NCI-H526 treated with DMSO at 0.1 percent for 48 hours (cell line): ENCODE measurements around the gene SEMA4F.

ENCODE experiments used
- DNase-seq: peaks from one replicate; lab custom pipeline; 2025; lab: John Stamatoyannopoulos, UW

The SEMA4F gene

DNA sequence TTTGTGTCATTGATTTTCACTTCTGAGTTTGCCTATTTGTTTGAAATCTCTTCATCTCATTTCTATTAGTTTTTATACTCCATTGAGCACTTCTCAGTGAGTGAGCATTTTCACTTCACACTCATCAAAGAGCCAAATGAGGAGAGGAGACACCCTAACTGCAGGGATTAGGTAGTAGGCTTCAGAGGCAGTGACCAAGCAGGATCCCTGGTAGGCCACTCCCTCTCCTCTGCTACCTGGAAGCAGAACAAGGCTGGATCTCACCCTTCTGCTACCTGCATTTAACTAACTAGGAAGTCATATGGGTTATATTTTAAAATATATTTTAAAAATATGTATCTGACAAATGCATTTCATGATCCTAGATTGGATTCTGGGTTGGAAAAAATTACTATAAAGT is 52.7 kb downstream of the SEMA4F start:
- DNase-seq, result no peak

DNA sequence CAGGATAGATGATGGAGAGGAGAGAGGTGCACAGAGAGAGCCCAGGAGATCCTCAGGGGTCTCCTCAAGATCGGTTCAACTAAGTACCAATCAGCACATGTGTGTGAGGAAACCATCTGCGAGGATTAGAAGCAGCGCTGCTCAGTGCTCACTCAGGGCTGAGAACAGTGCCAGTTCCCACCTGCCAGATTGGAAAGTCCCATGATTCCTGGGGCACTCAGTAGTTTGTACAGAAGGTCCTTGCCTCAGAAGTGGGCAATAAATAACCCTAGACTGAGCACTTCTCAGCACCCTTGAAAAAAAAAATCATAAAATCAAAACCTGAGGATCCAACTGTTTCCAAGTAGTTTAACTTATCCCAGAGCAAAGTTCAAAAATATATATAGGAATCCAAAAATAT is 53.8 kb downstream of the SEMA4F start:
- DNase-seq, result no peak

DNA sequence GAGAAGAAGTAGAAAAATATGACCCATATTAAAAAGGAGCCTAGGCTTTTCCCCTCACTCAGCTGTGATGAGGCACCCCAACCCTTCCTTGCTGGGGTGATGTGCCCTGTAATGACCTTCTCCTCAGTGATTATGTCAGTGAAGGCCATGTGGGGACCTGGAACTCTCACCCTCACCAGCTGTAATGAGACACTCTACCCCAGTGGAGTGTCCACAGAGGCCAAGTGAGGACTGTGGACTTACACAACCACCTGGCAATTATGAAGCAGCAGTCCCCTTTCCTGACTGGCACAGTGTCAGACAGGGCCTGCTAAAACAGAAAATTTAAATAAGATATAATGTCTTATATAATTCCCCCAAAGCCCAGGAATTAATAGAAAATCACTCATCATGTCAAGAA is 54.2 kb downstream of the SEMA4F start:
- no peak for DNase-seq

- no peak for DNase-seq
Measured at GRCh38 chr2:74708883-74709282, 54.8 kb downstream of the SEMA4F start.

DNA sequence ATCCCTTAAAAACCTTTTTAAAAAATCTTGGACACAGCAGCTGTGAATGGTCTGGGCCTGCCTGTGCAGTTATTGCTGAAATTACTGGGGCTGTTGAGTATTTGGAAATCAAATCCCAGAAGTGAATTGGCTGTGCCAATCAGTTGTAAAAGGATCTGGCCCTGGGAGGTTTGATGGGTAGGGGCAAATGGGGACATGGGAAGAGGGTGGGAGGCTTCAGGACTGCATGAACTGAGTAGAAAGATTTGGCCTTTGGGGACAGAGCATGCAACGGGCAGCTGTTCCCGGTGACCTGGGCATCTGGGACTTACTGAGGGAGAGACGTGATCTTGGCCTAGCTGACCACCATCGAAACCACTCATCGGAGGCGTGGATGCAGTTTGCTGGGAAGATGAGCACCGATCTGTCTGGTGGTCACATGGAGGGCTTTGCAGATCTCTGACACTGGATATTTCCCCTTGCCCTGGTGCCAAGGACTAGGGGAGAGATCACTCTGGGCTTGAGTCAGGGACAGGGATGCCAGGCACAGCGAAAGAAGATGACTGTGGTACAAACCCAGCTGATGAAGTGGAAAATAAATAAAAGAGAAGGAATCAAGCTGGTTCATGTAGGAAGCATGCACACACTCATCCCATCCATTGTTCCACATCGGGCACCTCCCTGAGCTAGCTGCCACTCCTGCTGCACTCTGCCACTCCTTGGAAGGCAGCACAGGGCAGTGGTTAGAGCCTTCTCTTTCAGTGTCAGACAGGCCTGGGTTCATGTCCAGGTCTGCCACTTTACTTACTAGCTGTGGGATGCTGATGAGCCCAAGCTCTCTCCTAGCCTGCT is 58.4 kb downstream of the SEMA4F start:
- DNase-seq, result no peak

- DNase-seq, result no peak
Measured at GRCh38 chr2:74714691-74715080, 60.6 kb downstream of the SEMA4F start.

DNA sequence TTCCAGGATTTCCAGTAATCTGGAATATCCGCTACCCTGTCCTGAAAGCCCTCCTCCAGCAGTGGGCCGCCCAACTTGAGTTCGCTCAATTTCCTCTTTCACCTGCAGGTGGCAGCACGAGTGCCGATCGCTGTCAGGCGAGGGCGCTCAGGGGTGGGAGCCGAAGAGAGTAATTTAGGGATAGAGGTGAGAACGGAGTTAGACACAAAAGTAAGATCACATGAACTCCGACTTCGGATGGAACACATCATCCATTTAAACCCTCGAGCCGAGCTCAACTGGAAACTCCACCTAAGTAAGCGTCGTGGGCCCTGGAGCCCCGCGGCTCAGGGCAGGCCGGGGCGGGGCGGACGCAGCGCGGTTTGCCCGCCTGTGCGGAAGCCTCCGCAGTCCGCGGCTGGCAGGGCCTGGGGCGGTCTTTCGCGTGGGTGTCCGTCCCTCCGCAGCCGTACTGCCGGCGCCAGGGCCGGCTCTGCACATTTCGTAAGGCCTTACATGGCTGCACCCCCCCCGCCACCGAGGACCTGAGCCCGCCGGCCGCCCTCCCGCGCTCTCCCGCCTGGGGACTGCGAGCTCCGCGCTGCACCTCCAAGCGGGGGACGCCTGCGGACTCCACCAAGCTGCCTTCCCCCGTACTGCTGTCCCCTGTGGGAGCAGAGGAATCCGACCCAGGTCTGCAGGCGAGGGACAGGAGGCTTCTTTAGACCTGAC is 61.2 kb downstream of the SEMA4F start:
- DNase-seq, result peak; percentile 71

DNA sequence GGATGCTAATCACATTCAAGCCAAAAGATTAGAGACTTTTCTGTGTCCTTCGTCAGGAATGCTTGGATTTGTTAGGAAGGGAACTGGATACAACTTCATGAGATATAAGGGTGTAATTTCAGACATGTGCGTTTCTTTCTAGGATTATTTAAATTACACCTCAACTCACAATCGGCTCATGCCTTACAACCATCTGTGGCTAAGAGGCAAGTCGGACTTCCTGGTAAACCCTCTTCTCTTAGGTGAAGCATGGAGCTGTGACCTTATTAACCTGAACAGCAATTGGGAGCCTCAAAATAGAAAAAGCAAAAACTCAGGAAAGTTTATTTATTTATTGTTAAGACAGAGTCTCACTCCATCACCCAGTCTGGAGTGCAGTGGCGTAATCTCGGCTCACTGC is 61.8 kb downstream of the SEMA4F start:
- DNase-seq, result no peak

- DNase-seq, result no peak
Measured at GRCh38 chr2:74719066-74719465, 65.0 kb downstream of the SEMA4F start.

GRCh38 chr2:74721316-74721715 is 67.3 kb downstream of the SEMA4F start:
- no peak for DNase-seq

DNA sequence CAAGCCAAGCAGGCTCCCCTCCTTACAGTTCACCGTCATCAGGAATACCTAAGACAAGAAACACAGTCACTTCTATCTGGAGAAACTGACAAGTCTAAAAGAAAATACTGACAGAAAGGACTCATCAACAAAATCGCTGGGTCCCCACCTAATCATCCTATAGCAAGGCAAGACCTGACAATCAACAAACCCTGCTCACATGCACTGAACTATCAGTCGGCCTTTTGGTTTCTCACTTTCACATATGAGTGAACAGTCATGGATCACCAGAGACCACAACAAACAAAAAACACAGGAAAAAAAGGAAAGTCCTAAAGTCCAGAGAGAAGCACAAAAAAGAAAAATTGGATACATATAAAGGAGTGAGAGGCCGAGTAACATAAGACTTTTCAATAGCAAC is 70.4 kb downstream of the SEMA4F start:
- no peak for DNase-seq

DNA sequence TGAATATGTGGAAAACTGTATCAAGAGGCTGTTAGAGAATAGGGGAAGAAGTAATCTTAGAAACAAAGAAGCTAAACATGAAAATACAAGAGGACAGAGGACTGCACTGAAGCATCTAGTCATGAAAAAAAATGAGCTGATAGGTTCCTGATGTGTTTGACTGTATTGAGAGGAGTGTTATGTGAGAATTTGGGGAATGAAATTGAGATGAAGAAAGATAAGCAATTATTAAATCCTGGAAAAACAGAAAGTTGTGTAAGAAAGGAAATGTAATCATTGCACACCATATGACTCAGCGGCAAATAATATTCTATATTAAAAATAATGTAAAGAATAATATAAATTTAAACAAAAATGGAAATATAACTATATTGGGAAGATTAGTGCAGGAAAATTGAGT is 71.2 kb downstream of the SEMA4F start:
- no peak for DNase-seq

DNA sequence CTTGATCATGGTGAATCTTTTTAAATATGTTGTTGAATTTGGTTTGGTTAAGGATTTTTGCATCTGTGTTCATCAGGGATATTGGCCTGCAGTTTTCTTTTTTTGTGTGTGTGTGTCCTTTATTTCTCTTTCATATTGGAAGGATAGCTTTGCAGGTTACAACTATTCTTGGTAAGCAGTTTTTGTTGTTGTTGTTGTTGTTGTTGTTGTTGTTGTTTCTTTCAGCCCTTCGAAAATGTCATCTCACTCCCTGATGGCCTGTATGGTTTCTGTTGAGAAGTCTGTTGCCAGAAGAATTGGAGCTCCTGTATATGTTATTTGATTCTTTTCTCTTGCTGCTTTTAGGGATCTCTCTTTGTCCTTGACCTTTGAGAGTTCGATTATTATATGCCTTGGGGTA is 74.8 kb downstream of the SEMA4F start:
- DNase-seq, result no peak

DNA sequence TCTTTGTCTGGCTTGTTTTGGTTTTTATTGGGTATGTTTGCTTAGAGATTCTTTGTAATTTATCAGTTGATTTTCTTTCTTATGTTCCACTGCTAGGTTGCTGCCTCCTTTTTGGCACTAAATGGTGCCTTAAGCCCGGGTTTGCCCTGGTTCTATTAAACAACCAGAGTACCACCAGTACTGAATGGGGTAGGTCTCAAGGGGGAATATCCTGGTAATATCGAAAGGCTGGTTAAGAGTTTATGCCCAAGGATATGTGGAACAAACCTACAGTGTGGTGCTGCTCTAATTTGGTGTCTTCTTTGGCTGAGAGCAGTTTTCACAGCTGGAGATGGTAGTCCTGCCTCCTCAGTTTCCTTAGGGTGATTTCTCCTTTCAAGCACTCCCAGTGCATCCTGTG is 76.5 kb downstream of the SEMA4F start:
- no peak for DNase-seq
